Upper lobe of left lung (tissue), 4 donors: ENCODE results near the gene ENPP3.

Experiments
- EP300 ChIP-seq, 4 donors: sonication (generic); formaldehyde crosslinking; IDR thresholded peaks; one replicate each; pipeline ENCODE4 v1.5.1; 2017; ENCODE audit warnings: antibody characterized with exemption in 4 of 4, control low read depth in 2 of 4
- POLR2A ChIP-seq, 4 donors: fragments of 450-650 bp; IDR thresholded peaks; one replicate each; pipeline ENCODE4 v1.5.1; 2016 to 2017; ENCODE audit warnings: antibody characterized with exemption in 4 of 4, mild to moderate bottlenecking in 2 of 4
- TF ChIP-seq, protein P1 (sequence below), 6 experiments: fragments of 450-650 bp in 4 of 6; fragments of 200-600 bp in 2 of 6; sonication (generic) in 2 of 6; IDR thresholded peaks; one replicate each; pipeline ENCODE4 v1.5.1; 2016 to 2019; ENCODE audit warnings: antibody characterized with exemption in 6 of 6

DNA sequence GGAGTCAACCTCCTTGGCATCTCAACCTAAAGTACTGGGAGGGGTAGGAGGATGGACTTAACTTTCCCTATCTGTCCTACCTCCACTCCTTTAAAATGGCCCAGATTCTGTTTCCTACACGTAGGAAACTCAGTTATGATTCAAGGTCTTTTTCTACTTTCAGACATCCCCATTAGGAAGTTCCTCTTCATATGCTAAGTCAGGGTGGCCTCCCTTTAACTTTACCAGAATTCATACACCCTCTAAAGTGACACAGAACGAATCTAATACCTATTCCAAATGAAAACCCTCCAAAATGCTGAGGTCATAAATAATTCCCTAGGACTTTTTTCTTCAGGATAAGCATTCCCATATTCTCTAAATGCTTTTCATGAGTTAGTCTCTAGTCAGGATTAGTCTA, 48.5 kb upstream of the ENPP3 start:
- TF ChIP-seq, protein P1, sequence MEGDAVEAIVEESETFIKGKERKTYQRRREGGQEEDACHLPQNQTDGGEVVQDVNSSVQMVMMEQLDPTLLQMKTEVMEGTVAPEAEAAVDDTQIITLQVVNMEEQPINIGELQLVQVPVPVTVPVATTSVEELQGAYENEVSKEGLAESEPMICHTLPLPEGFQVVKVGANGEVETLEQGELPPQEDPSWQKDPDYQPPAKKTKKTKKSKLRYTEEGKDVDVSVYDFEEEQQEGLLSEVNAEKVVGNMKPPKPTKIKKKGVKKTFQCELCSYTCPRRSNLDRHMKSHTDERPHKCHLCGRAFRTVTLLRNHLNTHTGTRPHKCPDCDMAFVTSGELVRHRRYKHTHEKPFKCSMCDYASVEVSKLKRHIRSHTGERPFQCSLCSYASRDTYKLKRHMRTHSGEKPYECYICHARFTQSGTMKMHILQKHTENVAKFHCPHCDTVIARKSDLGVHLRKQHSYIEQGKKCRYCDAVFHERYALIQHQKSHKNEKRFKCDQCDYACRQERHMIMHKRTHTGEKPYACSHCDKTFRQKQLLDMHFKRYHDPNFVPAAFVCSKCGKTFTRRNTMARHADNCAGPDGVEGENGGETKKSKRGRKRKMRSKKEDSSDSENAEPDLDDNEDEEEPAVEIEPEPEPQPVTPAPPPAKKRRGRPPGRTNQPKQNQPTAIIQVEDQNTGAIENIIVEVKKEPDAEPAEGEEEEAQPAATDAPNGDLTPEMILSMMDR (IDR thresholded peaks at IDR 0.05), result no peak
- TF ChIP-seq POLR2A (IDR thresholded peaks at IDR 0.05), result no peak
- TF ChIP-seq EP300 (IDR thresholded peaks at IDR 0.05), result no peak
